ENCODE measurements around the gene SSBP2.
"Not testable (repeated sequence)": the region's sequence is repeated elsewhere in the genome, so short reads cannot be mapped to it uniquely, and the experiment has no call there.

Gene SSBP2

GRCh38 chr5:81687292-81687691 is 63.6 kb downstream of the SSBP2 start:
- DNase-seq, result no peak
- intact Hi-C loops (cut with DNase I), result no loop called here

- no peak for DNase-seq
- intact Hi-C loops (cut with DNase I), result no loop called here
Measured at GRCh38 chr5:81685471-81685870, 65.4 kb downstream of the SSBP2 start.

- intact Hi-C loops (cut with DNase I), result no loop called here
Measured at GRCh38 chr5:81679885-81680284, 71.0 kb downstream of the SSBP2 start.

GRCh38 chr5:81675420-81675819 is 75.5 kb downstream of the SSBP2 start:
- no peak for DNase-seq
- intact Hi-C loops (cut with DNase I), result no loop called here

More at GRCh38 chr5:81679885-81680284, 71.0 kb downstream of the SSBP2 start:
- no peak for DNase-seq

- intact Hi-C loops (cut with DNase I), result no loop called here
- no peak for DNase-seq
Measured at GRCh38 chr5:81665795-81666194, 85.1 kb downstream of the SSBP2 start.

- intact Hi-C loops (cut with DNase I); DNase-seq: not testable (repeated sequence)
Measured at GRCh38 chr5:81660624-81661023, 90.3 kb downstream of the SSBP2 start.

GRCh38 chr5:81657386-81657785 is 93.5 kb downstream of the SSBP2 start:
- DNase-seq, result no peak
- intact Hi-C loops (cut with DNase I), result no loop called here

- intact Hi-C loops (cut with DNase I), result no loop called here
- DNase-seq, result no peak
Measured at GRCh38 chr5:81656783-81657182, 94.1 kb downstream of the SSBP2 start.

- intact Hi-C loops (cut with DNase I), result no loop called here
- no peak for DNase-seq
Measured at GRCh38 chr5:81650987-81651386, 99.9 kb downstream of the SSBP2 start.

GRCh38 chr5:81646469-81646995 is 104.4 kb downstream of the SSBP2 start:
- intact Hi-C loops (cut with DNase I), result no loop called here
- DNase-seq, result no peak

- intact Hi-C loops (cut with DNase I), result no loop called here
- no peak for DNase-seq
Measured at GRCh38 chr5:81642210-81642609, 108.7 kb downstream of the SSBP2 start.

GRCh38 chr5:81639556-81639955 is 111.3 kb downstream of the SSBP2 start:
- intact Hi-C loops (cut with DNase I), result no loop called here
- no peak for DNase-seq

- intact Hi-C loops (cut with DNase I), result no loop called here
- DNase-seq, result no peak
Measured at GRCh38 chr5:81638471-81638870, 112.4 kb downstream of the SSBP2 start.

- DNase-seq, result no peak
- intact Hi-C loops (cut with DNase I), result no loop called here
Measured at GRCh38 chr5:81633891-81634290, 117.0 kb downstream of the SSBP2 start.

GRCh38 chr5:81633471-81633870 is 117.4 kb downstream of the SSBP2 start:
- no peak for DNase-seq
- intact Hi-C loops (cut with DNase I), result no loop called here

GRCh38 chr5:81632679-81633078 is 118.2 kb downstream of the SSBP2 start:
- no peak for DNase-seq
- intact Hi-C loops (cut with DNase I), result no loop called here

- intact Hi-C loops (cut with DNase I), result no loop called here
- no peak for DNase-seq
Measured at GRCh38 chr5:81631621-81632020, 119.3 kb downstream of the SSBP2 start.

GRCh38 chr5:81631124-81631523 is 119.8 kb downstream of the SSBP2 start:
- intact Hi-C loops (cut with DNase I), result no loop called here
- DNase-seq, result no peak

GRCh38 chr5:81630684-81631083 is 120.2 kb downstream of the SSBP2 start:
- intact Hi-C loops (cut with DNase I), result no loop called here
- DNase-seq, result no peak

GRCh38 chr5:81629986-81630385 is 120.9 kb downstream of the SSBP2 start:
- no peak for DNase-seq
- intact Hi-C loops (cut with DNase I), result no loop called here

- intact Hi-C loops (cut with DNase I), result not testable (repeated sequence)
Measured at GRCh38 chr5:81628061-81628460, 122.8 kb downstream of the SSBP2 start.

GRCh38 chr5:81626524-81626923 is 124.4 kb downstream of the SSBP2 start:
- DNase-seq, result no peak
- intact Hi-C loops (cut with DNase I), result no loop called here

More at GRCh38 chr5:81628061-81628460, 122.8 kb downstream of the SSBP2 start:
- not testable (repeated sequence) for DNase-seq

GRCh38 chr5:81609810-81610375 is 141.0 kb downstream of the SSBP2 start:
- DNase-seq, result peak in 3 of 10 donors; percentile 48 to 65 (median 54)
- intact Hi-C loops (cut with DNase I), result no loop called here

Measured in posterior cingulate gyrus (tissue), 11 donors.